Prostate gland (tissue), 2 donors: Measurements from ENCODE around the gene GIT2.

ENCODE experiments used
- CTCF ChIP-seq, 4 experiments: fragments of 200-600 bp in 2 of 4; fragments of 450-650 bp in 2 of 4; sonication (generic) in 2 of 4; IDR thresholded peaks; 1 replicate in 3 of 4; 2 replicates in 1 of 4; pipeline ENCODE4 v1.5.1; 2016 to 2019; ENCODE audit warnings: antibody characterized with exemption in 4 of 4, mild to moderate bottlenecking in 2 of 4, moderate library complexity in 2 of 4
- POLR2AphosphoS5 ChIP-seq: sonication (generic); formaldehyde crosslinking; IDR thresholded peaks from one replicate; pipeline ENCODE4 v1.6.1; 2017; ENCODE audit warnings: antibody characterized with exemption

- TF ChIP-seq POLR2AphosphoS5 (no peak), CTCF (IDR thresholded peaks at IDR 0.05) (no peak)
These were observed 35.0 kb downstream of the GIT2 start for GRCh38 chr12:109961201-109961600.
